Astrocyte of the spinal cord (primary cell): Measurements from ENCODE around the gene ZNF618.

Experiments
- DNase-seq: peaks from one replicate; pipeline ENCODE4 v3.0.0; 2011; ENCODE audit warnings: low read depth, low spot score
- H3K4me3 ChIP-seq: 2 replicates; pipeline ENCODE4 v1.5.1; 2011; ENCODE audit warnings: low read depth, mild to moderate bottlenecking, low read length, moderate library complexity
- in situ Hi-C: cut with HindIII; loops from 2 replicates; pipeline ENCODE4 v1.10.0; 2017; ENCODE audit warnings: low sequenced_read_pairs
- TF ChIP-seq, protein P1 (sequence below): IDR thresholded peaks from 2 replicates; pipeline ENCODE4 v1.5.1; 2012; ENCODE audit warnings: low read depth, mild to moderate bottlenecking, low read length, inconsistent platforms

Gene ZNF618

DNA sequence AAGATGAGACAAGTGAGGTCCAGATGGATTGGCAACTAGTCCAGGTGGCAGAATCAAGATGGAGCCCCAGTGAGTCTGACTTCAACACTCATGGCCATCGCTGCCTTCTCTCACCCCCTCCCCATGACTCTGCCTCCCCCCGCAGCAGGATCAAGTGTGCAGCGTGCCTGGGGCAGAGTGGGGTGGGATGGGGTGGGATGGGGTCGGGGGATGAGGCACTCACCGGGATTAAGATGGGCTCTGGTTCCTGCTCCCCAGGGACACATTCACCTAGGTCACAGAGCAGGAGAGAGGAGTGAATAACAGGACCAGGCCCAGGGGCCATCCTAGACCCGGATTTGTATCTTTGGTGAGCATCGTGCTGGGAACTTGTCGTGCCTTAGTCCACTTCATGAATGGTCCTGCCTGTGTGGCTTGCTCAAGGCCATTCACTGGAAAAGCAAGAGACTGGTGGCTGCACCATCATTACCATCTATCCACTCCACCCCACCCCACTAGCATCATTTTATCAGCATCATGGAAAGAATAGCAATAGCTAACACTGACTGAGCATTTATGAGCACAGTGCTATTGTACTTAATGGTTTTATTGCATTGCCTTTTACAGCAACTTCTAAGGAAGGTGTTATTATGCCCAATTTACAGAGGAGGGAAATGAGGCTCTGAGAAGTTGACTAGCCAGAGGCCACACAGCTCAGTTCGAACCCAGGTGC, 193.5 kb downstream of the ZNF618 start:
- no peak for DNase-seq
- TF ChIP-seq, protein P1, sequence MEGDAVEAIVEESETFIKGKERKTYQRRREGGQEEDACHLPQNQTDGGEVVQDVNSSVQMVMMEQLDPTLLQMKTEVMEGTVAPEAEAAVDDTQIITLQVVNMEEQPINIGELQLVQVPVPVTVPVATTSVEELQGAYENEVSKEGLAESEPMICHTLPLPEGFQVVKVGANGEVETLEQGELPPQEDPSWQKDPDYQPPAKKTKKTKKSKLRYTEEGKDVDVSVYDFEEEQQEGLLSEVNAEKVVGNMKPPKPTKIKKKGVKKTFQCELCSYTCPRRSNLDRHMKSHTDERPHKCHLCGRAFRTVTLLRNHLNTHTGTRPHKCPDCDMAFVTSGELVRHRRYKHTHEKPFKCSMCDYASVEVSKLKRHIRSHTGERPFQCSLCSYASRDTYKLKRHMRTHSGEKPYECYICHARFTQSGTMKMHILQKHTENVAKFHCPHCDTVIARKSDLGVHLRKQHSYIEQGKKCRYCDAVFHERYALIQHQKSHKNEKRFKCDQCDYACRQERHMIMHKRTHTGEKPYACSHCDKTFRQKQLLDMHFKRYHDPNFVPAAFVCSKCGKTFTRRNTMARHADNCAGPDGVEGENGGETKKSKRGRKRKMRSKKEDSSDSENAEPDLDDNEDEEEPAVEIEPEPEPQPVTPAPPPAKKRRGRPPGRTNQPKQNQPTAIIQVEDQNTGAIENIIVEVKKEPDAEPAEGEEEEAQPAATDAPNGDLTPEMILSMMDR = no peak
- no peak overlapping the region for H3K4me3 ChIP-seq
- in situ Hi-C loops = no loop called here

DNA sequence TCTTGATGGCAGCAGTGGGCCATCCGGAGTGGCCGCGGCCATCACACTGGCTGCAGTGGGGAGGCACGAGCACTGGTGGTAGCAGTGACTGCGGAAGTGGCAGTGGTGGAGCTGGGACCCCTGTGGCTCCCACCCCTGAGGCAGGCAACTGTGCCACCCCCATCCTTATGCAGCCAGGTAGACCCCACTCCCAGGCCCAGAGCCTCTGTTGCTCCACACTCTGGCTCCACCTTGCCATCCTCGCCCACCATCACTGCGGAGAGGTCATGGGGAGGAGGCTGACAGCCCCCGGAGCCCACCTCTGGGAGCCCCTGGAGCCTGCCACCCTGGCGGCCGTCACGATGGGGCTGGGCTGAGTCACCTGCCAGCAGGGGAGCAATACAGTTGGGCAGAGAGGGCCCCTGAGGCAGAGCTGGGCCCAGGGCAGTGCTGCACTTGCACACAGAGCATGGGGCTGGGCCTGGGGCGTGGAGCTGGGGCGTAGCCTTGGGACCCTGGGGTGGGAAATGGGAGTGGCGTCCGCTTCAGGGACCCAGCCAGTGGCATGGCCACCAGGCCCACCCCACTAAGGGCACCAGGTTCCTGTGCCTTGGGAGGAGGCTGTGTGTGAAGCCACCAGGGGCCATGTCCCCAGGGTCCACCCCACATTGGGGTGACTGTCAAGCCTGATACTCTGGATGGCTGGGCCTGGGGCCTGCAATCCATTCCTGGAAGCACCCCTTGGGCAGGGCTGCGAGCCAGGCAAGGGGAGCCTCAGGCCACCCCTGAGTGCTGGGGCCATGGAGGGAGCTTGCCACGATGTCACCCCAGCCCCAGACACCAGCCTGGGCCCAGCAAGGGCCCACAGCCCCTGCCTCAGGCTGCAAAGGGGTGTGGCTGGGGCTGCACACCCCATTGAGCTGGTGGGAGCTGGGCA, 194.3 kb downstream of the ZNF618 start:
- DNase-seq = no peak
- in situ Hi-C loops = no loop called here
- H3K4me3 ChIP-seq = no peak overlapping the region
- TF ChIP-seq, protein P1 = no peak

DNA sequence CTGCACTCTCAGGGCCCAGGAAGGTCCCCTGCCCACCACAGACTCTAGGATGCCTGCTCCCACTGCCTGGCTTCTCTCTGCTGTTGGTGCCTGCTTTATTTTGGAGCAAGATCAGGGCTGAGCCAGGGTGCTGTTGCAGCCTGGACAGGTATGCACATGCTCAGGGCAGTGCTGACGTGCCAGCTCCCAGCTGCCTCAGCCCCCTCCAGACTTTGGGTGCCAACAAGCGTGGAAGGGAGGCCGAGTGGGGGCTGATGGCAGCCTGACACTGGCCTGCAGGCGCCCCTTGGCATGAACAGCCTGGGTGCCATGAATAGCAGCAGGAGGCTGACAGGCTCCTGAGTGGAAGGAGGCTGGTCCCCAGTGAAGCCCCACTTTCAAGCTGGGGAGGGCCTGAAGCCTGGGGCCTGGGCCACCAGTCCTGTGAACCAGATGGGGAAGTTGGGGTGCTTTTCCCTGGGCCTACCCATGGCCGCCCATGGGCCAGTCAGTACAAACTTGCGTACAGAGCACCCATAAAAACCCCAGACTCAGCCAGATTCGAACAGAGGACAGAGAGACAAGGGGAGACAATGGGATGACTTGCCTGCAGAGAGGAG, 195.2 kb downstream of the ZNF618 start:
- no peak for DNase-seq
- in situ Hi-C loops = no loop called here
- H3K4me3 ChIP-seq = no peak overlapping the region
- TF ChIP-seq, protein P1 = no peak

DNA sequence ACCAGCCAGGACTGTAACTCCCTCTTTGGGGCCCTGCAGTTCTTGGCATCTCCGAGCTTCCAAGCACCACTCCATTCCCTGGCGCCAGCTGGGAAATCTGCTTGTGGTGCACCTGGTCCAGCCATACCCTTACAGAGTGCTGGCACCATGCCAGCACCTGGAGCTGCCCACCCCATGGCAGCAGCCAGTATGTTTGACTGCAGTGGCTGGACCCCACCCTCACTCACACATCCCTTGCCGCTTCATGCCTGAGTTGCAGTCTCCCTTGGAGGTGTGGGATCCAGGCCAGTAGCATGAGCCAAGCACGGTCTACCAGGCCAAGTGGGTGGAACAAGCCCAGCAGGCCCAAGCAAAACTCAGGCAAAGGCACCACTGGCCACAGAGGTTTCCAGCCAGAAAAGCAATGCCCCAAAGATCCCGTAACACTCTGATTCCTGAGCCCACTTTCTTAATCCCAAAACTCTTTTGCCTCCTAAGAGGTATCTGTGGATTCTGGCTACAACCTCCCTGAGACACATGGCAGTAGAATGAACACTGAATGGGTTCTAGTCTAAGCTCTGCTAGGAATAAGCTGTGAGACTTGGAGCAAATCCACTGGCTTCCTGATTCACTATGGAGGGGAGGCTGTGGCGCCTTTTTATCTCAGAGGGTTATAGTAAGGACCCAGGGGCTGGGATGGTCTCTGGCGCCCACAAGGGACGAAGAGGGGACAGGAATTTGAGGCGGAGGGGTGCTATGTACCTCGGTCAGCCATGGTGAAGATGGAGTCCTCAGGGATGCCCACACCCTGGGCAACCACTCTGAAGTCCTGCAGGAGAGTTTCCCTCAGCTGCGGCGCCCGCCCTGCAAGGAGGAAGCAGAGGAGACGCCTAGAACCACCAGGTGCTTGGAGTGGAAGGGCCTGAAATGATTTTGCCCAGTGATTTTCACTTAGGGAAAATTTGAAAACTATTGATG, 196.4 kb downstream of the ZNF618 start:
- TF ChIP-seq, protein P1 = peak; percentile 7
- DNase-seq = peak; percentile 32

DNA sequence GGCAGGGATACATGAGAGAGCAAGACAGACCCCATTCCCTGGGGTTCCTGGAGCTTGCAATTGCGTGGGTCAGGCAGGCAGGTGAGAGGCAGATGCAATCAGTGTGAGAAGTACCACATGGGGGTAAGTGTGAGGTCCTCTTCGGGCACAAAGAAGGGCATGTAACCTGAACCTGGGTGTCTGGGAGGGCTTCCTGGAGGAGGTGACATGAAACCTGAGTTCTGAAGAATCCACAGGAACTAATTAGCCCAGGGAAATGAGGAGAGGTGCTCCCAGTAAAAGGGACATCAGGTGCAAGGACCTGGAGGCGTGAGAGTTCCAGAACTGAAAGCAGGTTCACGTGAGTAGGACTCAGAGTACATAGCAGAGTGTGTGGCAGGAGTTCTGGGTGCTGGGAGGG, 199.5 kb downstream of the ZNF618 start:
- in situ Hi-C loops = no loop called here
- no peak for DNase-seq
- TF ChIP-seq, protein P1 = no peak
- no peak overlapping the region for H3K4me3 ChIP-seq

More for the DNA sequence above, 196.4 kb downstream of the ZNF618 start:
- no peak overlapping the region for H3K4me3 ChIP-seq
- in situ Hi-C loops = no loop called here
